HCT116 (cell line): Measurements from ENCODE around the gene ZDHHC16. TPM values are rescaled to one million over a fixed set of nuclear protein-coding genes. Genes with fewer than 3 reads are reported as not detected.

Experiments used
- ATAC-seq: fragments of 200-7000 bp; cut with Tn5 transposase; 2 replicates; pipeline ENCODE4 v1.9.1; 2020; ENCODE audit warnings: mild to moderate bottlenecking, moderate library complexity
- BruUV-seq: library from RNA; stranded (reverse); fragments of 400-500 nt; replicated peaks from 2 replicates; lab custom pipeline; 2021; lab: Mats Ljungman, UMichigan
- CTCF ChIA-PET: fragments of 300-600 bp; sonication (Branson Sonifier 250); formaldehyde crosslinking; loops from one replicate; lab custom pipeline; 2021; ENCODE audit warnings: antibody characterized with exemption; lab: Charles Lee
- POLR2A ChIA-PET: fragments of 300-600, 350-600 bp; sonication (Branson Sonifier 250); formaldehyde crosslinking; loops from one replicate; lab custom pipeline; 2021; ENCODE audit warnings: antibody characterized with exemption; lab: Charles Lee
- RAD21 ChIA-PET, 2 experiments: fragments of 300-600 bp; sonication (Branson Sonifier 250); formaldehyde crosslinking; loops; one replicate each; lab custom pipeline; 2023; ENCODE audit warnings: low total read pairs in 2 of 2; ENCODE audit not compliant: uncharacterized antibody in 2 of 2, unreplicated experiment in 2 of 2, low non-redundant PET in 1 of 2; lab: Charles Lee
- DNase-seq: peaks from one replicate; pipeline ENCODE4 v3.0.0-alpha.2; 2010; ENCODE audit warnings: low read depth, low spot score
- H2AFZ ChIP-seq: fragments of 200-600 bp; shearing (Covaris generic), sonication (generic); 2 replicates; pipeline ENCODE4 v1.6.1; 2017; ENCODE audit warnings: low read depth, mixed run types, mixed read lengths, antibody characterized with exemption, low read length; ENCODE audit not compliant: poor library complexity, severe bottlenecking
- H3K27ac ChIP-seq: 2 replicates; pipeline ENCODE4 v1.5.1; 2012; ENCODE audit warnings: low read depth, low read length
- H3K27me3 ChIP-seq: fragments of 200-600 bp; sonication (generic); 2 replicates; pipeline ENCODE4 v1.6.1; 2016; ENCODE audit warnings: mixed run types, low read length, mixed read lengths; ENCODE audit not compliant: insufficient read depth
- H3K36me3 ChIP-seq, 2 experiments: fragments of 200-500 bp in 1 of 2; fragments of 200-600 bp in 1 of 2; sonication (Bioruptor generic) in 1 of 2; sonication (generic) in 1 of 2; 2 replicates each; pipeline versions ENCODE4 v1.5.1 to v1.6.1; 2014 to 2016; ENCODE audit warnings: low read length in 2 of 2, inconsistent platforms in 1 of 2, mixed read lengths in 1 of 2, mixed run types in 1 of 2; ENCODE audit not compliant: insufficient read depth in 2 of 2, control insufficient read depth in 1 of 2
- H3K4me1 ChIP-seq, 2 experiments: fragments of 200-600 bp in 1 of 2; sonication (generic) in 1 of 2; 2 replicates each; pipeline versions ENCODE4 v1.5.1 to v1.6.1; 2012 to 2017; ENCODE audit warnings: low read length in 2 of 2, inconsistent platforms in 1 of 2, mild to moderate bottlenecking in 1 of 2, mixed read lengths in 1 of 2, mixed run types in 1 of 2, moderate library complexity in 1 of 2; ENCODE audit not compliant: insufficient read depth in 2 of 2, control insufficient read depth in 1 of 2
- H3K4me2 ChIP-seq: fragments of 200-600 bp; sonication (generic); 2 replicates; pipeline ENCODE4 v1.6.1; 2017; ENCODE audit warnings: mixed run types, low read length, mixed read lengths
- H3K4me3 ChIP-seq, 2 experiments: fragments of 200-600 bp in 1 of 2; sonication (generic) in 1 of 2; replicated peaks in 1 of 2; 2 replicates each; pipeline ENCODE4 v1.5.1; 2011 to 2016; ENCODE audit warnings: low read length in 2 of 2, control low read depth in 1 of 2, low read depth in 1 of 2, mild to moderate bottlenecking in 1 of 2, mixed read lengths in 1 of 2, mixed run types in 1 of 2
- H3K79me2 ChIP-seq: fragments of 200-600 bp; sonication (generic); 2 replicates; pipeline ENCODE4 v1.6.1; 2017; ENCODE audit warnings: mild to moderate bottlenecking, mixed run types, low read length, moderate library complexity, mixed read lengths; ENCODE audit not compliant: insufficient read depth
- H3K9ac ChIP-seq: fragments of 200-600 bp; sonication (generic); 2 replicates; pipeline ENCODE4 v1.6.1; 2016; ENCODE audit warnings: low read length, mixed read lengths
- H3K9me2 ChIP-seq: fragments of 200-600 bp; sonication (generic), shearing (Covaris generic); 2 replicates; pipeline ENCODE4 v1.6.1; 2017; ENCODE audit warnings: mixed run types, mild to moderate bottlenecking, moderate library complexity; ENCODE audit not compliant: insufficient read depth
- H3K9me3 ChIP-seq, 2 experiments: fragments of 200-500 bp in 1 of 2; fragments of 200-600 bp in 1 of 2; sonication (Bioruptor generic) in 1 of 2; sonication (generic) in 1 of 2; 2 replicates each; pipeline ENCODE4 v1.6.1; 2014 to 2017; ENCODE audit warnings: low read length in 2 of 2, mixed read lengths in 2 of 2, inconsistent platforms in 1 of 2, low read depth in 1 of 2, mild to moderate bottlenecking in 1 of 2, mixed run types in 1 of 2, moderate library complexity in 1 of 2; ENCODE audit not compliant: control insufficient read depth in 1 of 2, insufficient read depth in 1 of 2
- H4K20me1 ChIP-seq: fragments of 200-600 bp; sonication (generic), shearing (Covaris generic); 2 replicates; pipeline ENCODE4 v1.6.1; 2017; ENCODE audit warnings: mixed run types, mild to moderate bottlenecking, moderate library complexity; ENCODE audit not compliant: insufficient read depth
- CBX3 ChIP-seq: IDR thresholded peaks from 2 replicates; pipeline ENCODE4 v1.6.1; 2012; ENCODE audit warnings: low read depth
- EZH2phosphoT487 ChIP-seq: fragments of 200-600 bp; IDR thresholded peaks from 2 replicates; pipeline ENCODE4 v1.6.1; 2018; ENCODE audit warnings: antibody characterized with exemption, borderline replicate concordance
- JUND ChIP-seq: IDR thresholded peaks from 2 replicates; pipeline ENCODE4 v1.6.1; 2012
- SP1 ChIP-seq: IDR thresholded peaks from 2 replicates; pipeline ENCODE4 v1.6.1; 2012; ENCODE audit warnings: low read depth
- intact Hi-C: fragments of 100-400 bp; cut with micrococcal nuclease; formaldehyde crosslinking; loops from 2 replicates; pipeline ENCODE4 v1.10.0; 2022
- total RNA-seq: library from RNA; stranded (reverse); gene quantifications from one replicate; pipeline ENCODE4 v1.2.1, GENCODE V29; 2021; ENCODE audit not compliant: unreplicated experiment

The ZDHHC16 gene
- total RNA-seq, 1 experiment from 2014 or later = 34.0 TPM

- Histone ChIP-seq H3K4me1 (peaks cover 10 to 69% of the 10 kb centered on the region in 2 experiments; a peak in 3 of 4 replicates), H3K36me3 (no peaks in the 10 kb centered on the region), H3K4me3 (no peak overlapping the region), H3K9me3 (no peaks in the 10 kb centered on the region), H3K9me2 (no peaks in the 10 kb centered on the region), H3K9ac (no peak overlapping the region), H3K79me2 (no peaks in the 10 kb centered on the region), H4K20me1 (no peaks in the 10 kb centered on the region), H2AFZ (no peak overlapping the region), H3K27me3 (no peaks in the 10 kb centered on the region), H3K27ac (no peak overlapping the region), H3K4me2 (peak overlapping the region; percentile 53)
- intact Hi-C loops = no loop called here
- no peak for TF ChIP-seq SP1
- ChIA-PET POLR2A (interaction anchor here (1.1 kb wide), 1 partner anchor 11 kb away, joined by 3 read pairs; the partner anchor contains the start of gene RRP12), RAD21 (no interaction called here), CTCF (interaction anchor here (1.2 kb wide), 1 partner anchor 10 kb away, joined by 4 read pairs; the partner anchor contains the start of gene RRP12)
- BruUV-seq = no TSS peak
- ATAC-seq (no peak), DNase-seq (no peak)
Observed at GRCh38 chr10:97411406-97411805, 34.6 kb upstream of the ZDHHC16 start.

GRCh38 chr10:97412891-97413304 lies 33.1 kb upstream of the ZDHHC16 start:
- Histone ChIP-seq H4K20me1 (no peaks in the 10 kb centered on the region), H3K9me3 (no peaks in the 10 kb centered on the region), H2AFZ (no peak overlapping the region), H3K9me2 (no peaks in the 10 kb centered on the region), H3K4me2 (peak overlapping the region; percentile 47), H3K36me3 (no peaks in the 10 kb centered on the region), H3K79me2 (no peaks in the 10 kb centered on the region), H3K9ac (peak overlapping the region; percentile 41), H3K4me1 (peaks cover 7 to 55% of the 10 kb centered on the region in 2 experiments; a peak in 3 of 4 replicates), H3K4me3 (no peak overlapping the region), H3K27me3 (no peaks in the 10 kb centered on the region), H3K27ac (peak overlapping the region; percentile 32)
- RAD21 ChIA-PET = no interaction called here
- BruUV-seq = no TSS peak
- TF ChIP-seq JUND = peak; percentile 40; the same call in 1 of the 2 replicates
- no peak for TF ChIP-seq EZH2phosphoT487
- TF ChIP-seq CBX3 = 0 out of 2 replicates have a peak, but pooled peaks have one; percentile 18
- DNase-seq (peak; percentile 51), ATAC-seq (peak; percentile 73)
- intact Hi-C loops = no loop called here
- POLR2A ChIA-PET = interaction anchor here (1.3 kb wide), 2 partner anchors 10 to 21 kb away, joined by 3 read pairs; no protein-coding TSS in a partner anchor
- CTCF ChIA-PET = no interaction called here
